Ascending aorta (tissue), 2 donors: ENCODE data around the gene PRCP. TPM values are rescaled to one million over a fixed set of nuclear protein-coding genes. Genes with fewer than 3 reads are reported as not detected.
A peak's percentile ranks its signal among the peaks of the same experiment; 100 is the strongest.

ENCODE experiments used
- DNase-seq, 2 donors: peaks; one replicate each; pipeline ENCODE4 v3.0.0-alpha.2; 2019; ENCODE audit warnings: low spot score in 2 of 2
- H3K27ac ChIP-seq, 2 donors: fragments of 200-600 bp; sonication (generic); one replicate each; pipeline ENCODE4 v1.5.1; 2016 to 2017; ENCODE audit warnings: mild to moderate bottlenecking in 1 of 2
- H3K27me3 ChIP-seq: fragments of 200-600 bp; sonication (generic); one replicate; pipeline ENCODE4 v1.5.1; 2017
- H3K36me3 ChIP-seq, 2 donors: fragments of 200-600 bp; sonication (generic); one replicate each; pipeline ENCODE4 v1.5.1; 2016
- H3K4me1 ChIP-seq, 2 donors: fragments of 200-600 bp; sonication (generic); one replicate each; pipeline ENCODE4 v1.5.1; 2016 to 2017; ENCODE audit warnings: mild to moderate bottlenecking in 1 of 2
- H3K4me3 ChIP-seq, 2 donors: fragments of 200-600 bp; sonication (generic); one replicate each; pipeline ENCODE4 v1.5.1; 2016 to 2017; ENCODE audit warnings: mild to moderate bottlenecking in 1 of 2
- H3K9me3 ChIP-seq, 2 donors: fragments of 200-600 bp; sonication (generic); one replicate each; pipeline ENCODE4 v1.5.1; 2016
- intact Hi-C: fragments of 100-400 bp; cut with DNase I; formaldehyde crosslinking; loops from one replicate; pipeline ENCODE4 v1.15.1; 2023
- total RNA-seq: library from RNA; depleted of rRNA; stranded (reverse); fragments of >200 nt; gene quantifications from one replicate; pipeline ENCODE4 v1.1.0, GENCODE V29; 2016
- TF ChIP-seq, protein P1 (sequence below), 3 experiments: fragments of 200-600 bp in 2 of 3; fragments of 450-650 bp in 1 of 3; sonication (generic) in 2 of 3; IDR thresholded peaks; one replicate each; pipeline ENCODE4 v1.5.1; 2016 to 2019; ENCODE audit warnings: antibody characterized with exemption in 3 of 3, mild to moderate bottlenecking in 1 of 3, moderate library complexity in 1 of 3

The PRCP gene
- total RNA-seq, 1 donor from 2014 or later, result 151 TPM

DNA sequence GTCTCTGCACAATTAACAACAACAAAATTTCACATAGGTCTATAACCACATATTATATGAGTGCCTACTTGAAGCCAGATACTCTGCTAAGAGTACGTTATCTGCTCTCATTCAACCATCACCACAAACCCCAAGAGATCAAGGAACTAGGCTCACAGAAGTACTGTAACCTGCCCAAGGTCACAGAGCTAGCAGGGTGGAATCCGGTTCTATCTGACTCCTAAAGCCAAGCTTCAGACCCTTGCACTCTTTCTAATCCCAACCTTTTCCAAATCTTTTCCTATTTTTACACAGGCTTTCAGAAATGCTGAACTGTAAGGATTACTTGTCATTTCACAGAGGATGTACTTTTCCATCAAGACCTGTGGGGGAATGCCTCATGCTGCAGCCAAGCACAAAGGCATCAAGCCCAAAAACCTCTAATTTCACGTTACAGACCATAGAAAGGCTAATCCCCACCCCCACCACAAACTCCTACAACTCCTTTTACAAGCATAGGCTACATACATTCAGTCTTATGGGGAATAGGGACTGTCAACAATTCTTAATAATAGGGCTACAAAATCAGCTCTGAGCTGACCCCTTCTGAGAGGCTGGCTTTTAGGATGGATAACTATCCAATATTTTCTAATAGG, 927 bp downstream of the PRCP start:
- H3K4me3 ChIP-seq, result peak overlapping the region; percentile 70 to 80
- intact Hi-C loops, result no loop called here
- H3K27me3 ChIP-seq, result no peaks in the 10 kb centered on the region
- no peaks in the 10 kb centered on the region for H3K9me3 ChIP-seq
- TF ChIP-seq, protein P1, sequence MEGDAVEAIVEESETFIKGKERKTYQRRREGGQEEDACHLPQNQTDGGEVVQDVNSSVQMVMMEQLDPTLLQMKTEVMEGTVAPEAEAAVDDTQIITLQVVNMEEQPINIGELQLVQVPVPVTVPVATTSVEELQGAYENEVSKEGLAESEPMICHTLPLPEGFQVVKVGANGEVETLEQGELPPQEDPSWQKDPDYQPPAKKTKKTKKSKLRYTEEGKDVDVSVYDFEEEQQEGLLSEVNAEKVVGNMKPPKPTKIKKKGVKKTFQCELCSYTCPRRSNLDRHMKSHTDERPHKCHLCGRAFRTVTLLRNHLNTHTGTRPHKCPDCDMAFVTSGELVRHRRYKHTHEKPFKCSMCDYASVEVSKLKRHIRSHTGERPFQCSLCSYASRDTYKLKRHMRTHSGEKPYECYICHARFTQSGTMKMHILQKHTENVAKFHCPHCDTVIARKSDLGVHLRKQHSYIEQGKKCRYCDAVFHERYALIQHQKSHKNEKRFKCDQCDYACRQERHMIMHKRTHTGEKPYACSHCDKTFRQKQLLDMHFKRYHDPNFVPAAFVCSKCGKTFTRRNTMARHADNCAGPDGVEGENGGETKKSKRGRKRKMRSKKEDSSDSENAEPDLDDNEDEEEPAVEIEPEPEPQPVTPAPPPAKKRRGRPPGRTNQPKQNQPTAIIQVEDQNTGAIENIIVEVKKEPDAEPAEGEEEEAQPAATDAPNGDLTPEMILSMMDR (IDR thresholded peaks at IDR 0.05), result no peak
- no peak for DNase-seq
- no peaks in the 10 kb centered on the region for H3K36me3 ChIP-seq
- peaks cover 0 to 3% of the 10 kb centered on the region in 2 donors for H3K4me1 ChIP-seq
- peak overlapping the region; percentile 84 to 92 for H3K27ac ChIP-seq

DNA sequence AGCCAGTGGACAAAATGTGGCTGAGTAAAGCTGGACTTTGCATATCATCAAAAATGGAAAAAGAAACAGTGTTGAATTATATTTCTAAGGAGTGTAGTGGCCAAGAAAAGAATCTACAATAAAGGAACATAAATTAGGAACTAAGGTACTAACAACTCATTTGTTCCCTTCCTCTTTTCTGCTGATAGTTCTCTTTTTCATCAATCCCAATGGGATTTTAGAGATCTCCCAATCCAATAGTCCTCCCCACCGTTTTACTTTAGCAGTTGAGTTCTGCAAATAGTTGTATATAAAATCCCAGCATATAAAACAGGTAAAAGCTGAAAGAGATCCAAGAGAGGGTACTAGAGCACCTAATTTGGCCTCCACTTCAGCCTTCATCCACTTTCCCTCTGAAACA, 2.0 kb downstream of the PRCP start:
- intact Hi-C loops, result no loop called here
- Histone ChIP-seq H3K36me3 (no peaks in the 10 kb centered on the region), H3K9me3 (no peaks in the 10 kb centered on the region), H3K27ac (no peak overlapping the region), H3K4me3 (peak overlapping the region in 1 of 2 donors; percentile 70), H3K27me3 (no peaks in the 10 kb centered on the region), H3K4me1 (peaks cover 0 to 3% of the 10 kb centered on the region in 2 donors)
- TF ChIP-seq, protein P1 (IDR thresholded peaks at IDR 0.05), result no peak
- no peak for DNase-seq

DNA sequence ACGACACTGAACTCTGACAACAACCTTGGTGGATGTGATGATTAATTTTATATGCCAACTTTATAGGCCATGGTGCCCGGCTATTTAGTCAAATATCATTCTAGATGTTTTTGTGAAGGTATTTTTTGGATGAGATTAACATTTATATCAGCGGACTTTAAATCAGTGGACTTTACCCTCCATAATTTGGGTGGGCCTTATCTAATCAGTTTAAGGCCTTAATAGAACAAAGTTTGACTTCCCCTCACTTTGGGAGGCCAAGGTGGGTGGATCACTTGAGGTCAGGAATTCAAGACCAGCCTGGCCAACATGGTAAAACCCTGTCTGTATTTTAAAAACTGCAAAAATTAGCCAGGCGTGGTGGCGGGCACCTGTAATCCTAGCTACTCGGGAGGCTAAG, 4.0 kb downstream of the PRCP start:
- H3K27ac ChIP-seq, result no peak overlapping the region
- intact Hi-C loops, result no loop called here
- TF ChIP-seq, protein P1 (IDR thresholded peaks at IDR 0.05), result no peak
- H3K36me3 ChIP-seq, result no peaks in the 10 kb centered on the region
- H3K27me3 ChIP-seq, result no peaks in the 10 kb centered on the region
- H3K4me1 ChIP-seq, result peaks cover 0 to 3% of the 10 kb centered on the region in 2 donors
- no peak overlapping the region for H3K4me3 ChIP-seq
- no peaks in the 10 kb centered on the region for H3K9me3 ChIP-seq
- DNase-seq, result no peak

DNA sequence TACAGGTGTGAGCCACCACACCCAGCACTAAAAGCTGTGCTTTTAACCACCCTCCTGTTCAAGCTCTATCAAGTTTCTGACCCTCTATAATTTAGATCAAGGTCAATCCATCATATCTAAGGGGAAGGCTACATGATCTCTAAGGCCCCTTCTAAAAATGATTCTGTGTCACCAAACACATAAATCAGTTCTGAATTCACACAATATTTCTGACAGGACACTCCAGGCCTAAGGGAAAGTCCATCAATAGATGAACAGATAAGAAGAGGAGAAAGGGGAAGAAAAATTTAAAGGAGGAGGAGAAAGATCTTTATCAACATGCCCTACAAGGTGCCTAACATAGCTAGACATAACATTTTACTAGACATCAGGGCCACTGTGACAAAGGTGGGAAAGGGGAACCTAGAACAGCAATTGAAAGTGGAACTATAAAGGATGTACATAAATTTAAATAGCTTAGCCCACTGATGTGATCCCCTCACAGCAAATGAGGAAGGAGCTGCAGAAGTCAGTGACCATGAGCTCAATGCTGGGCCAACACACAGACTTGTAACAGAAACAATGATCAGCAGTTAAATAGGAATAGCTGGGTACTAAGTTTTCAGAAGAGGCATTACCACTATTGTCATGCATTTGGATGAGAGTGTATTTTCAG, 4.7 kb downstream of the PRCP start:
- H3K4me1 ChIP-seq, result peaks cover 0 to 3% of the 10 kb centered on the region in 2 donors
- no peaks in the 10 kb centered on the region for H3K36me3 ChIP-seq
- no peaks in the 10 kb centered on the region for H3K27me3 ChIP-seq
- H3K4me3 ChIP-seq, result no peak overlapping the region
- no peak for DNase-seq
- H3K27ac ChIP-seq, result no peak overlapping the region
- TF ChIP-seq, protein P1 (IDR thresholded peaks at IDR 0.05), result no peak
- intact Hi-C loops, result no loop called here
- H3K9me3 ChIP-seq, result no peaks in the 10 kb centered on the region

DNA sequence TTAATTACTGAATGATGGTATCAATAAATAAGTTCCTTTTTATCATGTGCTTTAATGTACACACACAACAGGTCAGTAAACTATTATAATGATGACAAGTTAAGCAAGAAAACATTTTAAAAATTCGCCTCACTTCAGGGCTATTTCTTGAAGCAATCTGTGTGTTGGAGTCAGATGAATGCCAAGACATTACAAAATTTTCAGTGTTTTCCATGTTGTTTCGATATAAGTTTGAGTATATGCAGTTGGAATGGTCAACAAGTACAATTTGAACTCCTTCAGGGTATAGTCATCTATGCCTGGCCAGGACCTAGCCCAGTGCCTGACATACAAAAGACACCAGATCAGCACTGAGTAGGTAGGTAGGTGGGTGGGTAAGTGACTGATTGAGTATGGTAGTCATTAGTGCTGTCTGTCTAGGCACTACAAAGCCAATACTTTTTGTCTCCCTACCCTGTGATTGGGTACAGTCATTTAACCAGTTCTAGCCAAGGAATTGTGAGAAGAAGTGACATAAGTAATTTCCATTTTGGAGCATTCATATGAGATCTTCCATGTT, 7.5 kb downstream of the PRCP start:
- H3K36me3 ChIP-seq, result no peaks in the 10 kb centered on the region
- TF ChIP-seq, protein P1 (IDR thresholded peaks at IDR 0.05), result no peak
- H3K27me3 ChIP-seq, result no peaks in the 10 kb centered on the region
- DNase-seq, result no peak
- H3K27ac ChIP-seq, result no peak overlapping the region
- no peaks in the 10 kb centered on the region for H3K9me3 ChIP-seq
- no peaks in the 10 kb centered on the region for H3K4me1 ChIP-seq
- intact Hi-C loops, result no loop called here
- H3K4me3 ChIP-seq, result no peak overlapping the region
